Osteocyte (in vitro differentiated cells): ENCODE results near the gene MRPL12. TPM values are rescaled to one million over a fixed set of nuclear protein-coding genes. Genes with fewer than 3 reads are reported as not detected.

Source experiments
- DNase-seq: peaks from one replicate; pipeline ENCODE4 v3.0.0; 2021; ENCODE audit warnings: mixed read lengths; ENCODE audit not compliant: unreplicated experiment; ENCODE audit errors: extremely low spot score
- H3K27ac Mint-ChIP-seq: one replicate; pipeline ENCODE4 v1.8.0; 2021; ENCODE audit warnings: mild to moderate bottlenecking, mixed read lengths; ENCODE audit not compliant: unreplicated experiment
- H3K27me3 Mint-ChIP-seq: one replicate; pipeline ENCODE4 v1.8.0; 2021; ENCODE audit warnings: mixed read lengths; ENCODE audit not compliant: unreplicated experiment
- H3K36me3 Mint-ChIP-seq: one replicate; pipeline ENCODE4 v1.8.0; 2021; ENCODE audit warnings: mixed read lengths; ENCODE audit not compliant: unreplicated experiment
- H3K4me1 Mint-ChIP-seq: one replicate; pipeline ENCODE4 v1.8.0; 2021; ENCODE audit warnings: mixed read lengths; ENCODE audit not compliant: unreplicated experiment
- H3K4me3 Mint-ChIP-seq: one replicate; pipeline ENCODE4 v1.8.0; 2021; ENCODE audit warnings: mild to moderate bottlenecking, moderate library complexity, mixed read lengths; ENCODE audit not compliant: unreplicated experiment
- H3K9me3 Mint-ChIP-seq: one replicate; pipeline ENCODE4 v1.8.0; 2021; ENCODE audit warnings: mixed read lengths; ENCODE audit not compliant: unreplicated experiment
- CTCF ChIP-seq: fragments of 200-600 bp; sonication (generic); IDR thresholded peaks from 2 replicates; pipeline ENCODE4 v1.5.0; 2021; ENCODE audit warnings: antibody characterized with exemption, mild to moderate bottlenecking, moderate library complexity
- total RNA-seq: library from RNA; stranded (reverse); gene quantifications from 2 replicates; pipeline ENCODE4 v1.2.1, GENCODE V29; 2021

The MRPL12 gene
- total RNA-seq, 1 donor from 2014 or later: 51.1 TPM

GRCh38 chr17:81659038-81659437, 44.1 kb upstream of the MRPL12 start:
- no peak for TF ChIP-seq CTCF
- no peak overlapping the region for H3K4me3 Mint-ChIP-seq
- no peaks in the 10 kb centered on the region for H3K27me3 Mint-ChIP-seq

GRCh38 chr17:81660441-81660840, 42.7 kb upstream of the MRPL12 start:
- no peak overlapping the region for H3K4me3 Mint-ChIP-seq
- no peaks in the 10 kb centered on the region for H3K27me3 Mint-ChIP-seq
- H3K4me1 Mint-ChIP-seq: peaks cover 1% of the 10 kb centered on the region
- no peaks in the 10 kb centered on the region for H3K9me3 Mint-ChIP-seq
- no peak for DNase-seq
- no peaks in the 10 kb centered on the region for H3K36me3 Mint-ChIP-seq
- TF ChIP-seq CTCF: no peak
- no peak overlapping the region for H3K27ac Mint-ChIP-seq

More at GRCh38 chr17:81659038-81659437, 44.1 kb upstream of the MRPL12 start:
- no peaks in the 10 kb centered on the region for H3K36me3 Mint-ChIP-seq
- no peaks in the 10 kb centered on the region for H3K9me3 Mint-ChIP-seq
- no peak overlapping the region for H3K27ac Mint-ChIP-seq
- no peak for DNase-seq
- H3K4me1 Mint-ChIP-seq: no peaks in the 10 kb centered on the region

- H3K9me3 Mint-ChIP-seq: no peaks in the 10 kb centered on the region
- H3K36me3 Mint-ChIP-seq: no peaks in the 10 kb centered on the region
- no peak overlapping the region for H3K27ac Mint-ChIP-seq
- TF ChIP-seq CTCF: no peak
- peaks cover 9% of the 10 kb centered on the region for H3K4me1 Mint-ChIP-seq
- DNase-seq: no peak
- H3K4me3 Mint-ChIP-seq: no peak overlapping the region
- H3K27me3 Mint-ChIP-seq: no peaks in the 10 kb centered on the region
Observed at GRCh38 chr17:81662002-81662401, 41.2 kb upstream of the MRPL12 start.

- peaks cover 17% of the 10 kb centered on the region for H3K4me1 Mint-ChIP-seq
- H3K4me3 Mint-ChIP-seq: peak overlapping the region; percentile 10
- DNase-seq: no peak
- H3K27me3 Mint-ChIP-seq: no peaks in the 10 kb centered on the region
- H3K27ac Mint-ChIP-seq: no peak overlapping the region
- TF ChIP-seq CTCF: no peak
- H3K36me3 Mint-ChIP-seq: peaks cover 3% of the 10 kb centered on the region
- H3K9me3 Mint-ChIP-seq: no peaks in the 10 kb centered on the region
Observed at GRCh38 chr17:81664051-81664470, 39.1 kb upstream of the MRPL12 start.

GRCh38 chr17:81665205-81666091, 37.7 kb upstream of the MRPL12 start:
- Mint-ChIP-seq H3K27ac (peak overlapping the region; percentile 91), H3K4me1 (peaks cover 17% of the 10 kb centered on the region), H3K9me3 (no peaks in the 10 kb centered on the region), H3K27me3 (no peaks in the 10 kb centered on the region), H3K4me3 (peak overlapping the region; percentile 93), H3K36me3 (peaks cover 7% of the 10 kb centered on the region)
- no peak for TF ChIP-seq CTCF
- DNase-seq: no peak
